ENCODE data around the gene CD8A. TPM values are rescaled to one million over a fixed set of nuclear protein-coding genes. Genes with fewer than 3 reads are reported as not detected.

The CD8A gene
- total and polyA plus RNA-seq, 2 of the 8 experiments (the other 6 are each of a cell fraction or from before 2014, with no cell fraction given), result 0.14 to 0.39 TPM

DNA sequence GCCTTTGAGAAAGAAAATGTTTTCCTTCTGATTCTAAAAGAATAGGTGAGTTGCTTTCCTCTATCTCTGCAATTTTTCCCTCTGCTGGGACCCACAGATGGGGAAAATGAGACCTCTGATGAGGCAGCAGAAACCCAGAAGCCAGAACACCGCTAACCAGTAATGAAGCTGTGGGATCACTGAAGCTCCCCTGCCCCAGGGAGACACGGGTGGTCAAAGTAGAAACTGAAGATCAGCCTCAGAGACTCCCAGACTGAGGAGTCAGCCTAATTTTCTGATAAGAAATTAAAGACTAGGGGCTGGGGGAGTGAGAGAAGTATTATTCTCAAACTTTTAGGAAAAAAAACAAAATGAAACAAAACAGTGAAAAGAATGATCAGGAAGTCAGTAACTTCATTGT lies 40.8 kb upstream of the CD8A start:
- no peak overlapping the region for H3K4ac ChIP-seq (replicated peaks; ENCODE audit: insufficient read length, low read depth, low read length)
- no peak overlapping the region for H3K18ac ChIP-seq (ENCODE audit: extremely low read depth, low read length)
- DNase-seq (ENCODE audit: low read depth in 1 of 2, low spot score in 2 of 2) (no peak), FAIRE-seq (no peak)
- no peak overlapping the region for H3K14ac ChIP-seq (ENCODE audit: insufficient read length)
- H3K9me3 ChIP-seq (ENCODE audit: insufficient read depth in 2 of 2, low read depth in 1 of 2, low read length in 1 of 2), result no peaks in the 10 kb centered on the region
- H2BK20ac ChIP-seq (ENCODE audit: low read length), result no peak overlapping the region
- H2BK12ac ChIP-seq (ENCODE audit: low read depth, low read length), result no peak overlapping the region
- no peak overlapping the region for H4K5ac ChIP-seq (ENCODE audit: insufficient read length, low read depth, low read length)
- no peak overlapping the region for H3K27ac ChIP-seq (ENCODE audit: low read depth, low read length)
- H3K27me3 ChIP-seq (replicated peaks in 1 of 4; ENCODE audit: control insufficient read depth in 3 of 4, extremely low read depth in 1 of 4, insufficient read depth in 3 of 4, low read length in 3 of 4), result no peaks in the 10 kb centered on the region
- no peak overlapping the region for H4K91ac ChIP-seq (replicated peaks; ENCODE audit: insufficient read length, low read length)
- no peak overlapping the region for H2AFZ ChIP-seq (ENCODE audit: low read length)
- ChIA-PET CTCF (ENCODE audit: partially characterized antibody) (interaction anchor here (1.0 to 1.3 kb wide), 2 partner anchors 22 to 25 kb away, joined by 3 to 4 read pairs; no protein-coding TSS in a partner anchor), POLR2A (ENCODE audit: partially characterized antibody) (interaction anchor here (0.8 kb wide), 1 partner anchor 13 kb away, joined by 3 read pairs; no protein-coding TSS in a partner anchor)
- no peak overlapping the region for H2AK5ac ChIP-seq (ENCODE audit: low read depth, low read length)
- no peak overlapping the region; a peak in 1 of 4 replicates for H3K4me2 ChIP-seq (ENCODE audit: insufficient read depth in 1 of 2, low read depth in 2 of 2, low read length in 2 of 2)
- H2BK5ac ChIP-seq (ENCODE audit: low read depth, low read length), result no peak overlapping the region
- H2BK120ac ChIP-seq (replicated peaks; ENCODE audit: low read depth, low read length), result no peak overlapping the region
- no peaks in the 10 kb centered on the region for H4K20me1 ChIP-seq (replicated peaks in 1 of 2; ENCODE audit: control insufficient read depth in 1 of 2, insufficient read depth in 2 of 2, low read length in 2 of 2)
- H3K36me3 ChIP-seq (ENCODE audit: control insufficient read depth in 2 of 4, insufficient read depth in 4 of 4, low read length in 3 of 4), result no peaks in the 10 kb centered on the region
- no peaks in the 10 kb centered on the region for H3K23me2 ChIP-seq (ENCODE audit: low read depth, low read length)
- H3K56ac ChIP-seq (replicated peaks; ENCODE audit: insufficient read length, low read depth, low read length), result no peak overlapping the region
- no peak overlapping the region for H2BK15ac ChIP-seq (ENCODE audit: low read length)
- peaks cover 0 to 5% (median 0%) of the 10 kb centered on the region in 4 experiments; a peak in 1 of 7 replicates for H3K4me1 ChIP-seq (replicated peaks in 1 of 4; ENCODE audit: control insufficient read depth in 3 of 4, insufficient read depth in 4 of 4, low read length in 3 of 4)
- no peaks in the 10 kb centered on the region for H3K79me2 ChIP-seq (ENCODE audit: control insufficient read depth in 1 of 2, insufficient read depth in 2 of 2, low read length in 2 of 2)
- WGBS, 2 experiments (ENCODE audit: extremely low coverage in 1 of 2, insufficient coverage in 1 of 2, insufficient read length in 1 of 2, insufficient replicate concordance in 2 of 2, low coverage in 1 of 2, low lambda C conversion rate in 2 of 2, missing lambda C conversion rate in 1 of 2), result 84% methylated on average over 2 of the region's 2 CpGs; no CpG with 5 or more reads in 1 of the 2 experiments
- H3K9ac ChIP-seq (replicated peaks in 1 of 4; ENCODE audit: extremely low read depth in 1 of 4, low read depth in 3 of 4, low read length in 3 of 4), result no peak overlapping the region
- no peak overlapping the region for H3K23ac ChIP-seq (ENCODE audit: insufficient read length)
- no peaks in the 10 kb centered on the region for H3K79me1 ChIP-seq (ENCODE audit: low read depth, low read length)
- no peak for TF ChIP-seq RNF2 (IDR thresholded peaks at IDR 0.05; ENCODE audit: borderline replicate concordance, low read depth, low read length, missing control alignments, poor library complexity, severe bottlenecking)
- TF ChIP-seq GABPA (IDR thresholded peaks at IDR 0.05; ENCODE audit: borderline replicate concordance, insufficient read depth, low read length), result no peak
- TF ChIP-seq BACH1 (IDR thresholded peaks at IDR 0.05; ENCODE audit: low read length), result no peak
- no peak for TF ChIP-seq POU5F1 (IDR thresholded peaks at IDR 0.05; ENCODE audit: low read depth, low read length)
- no peak for TF ChIP-seq TCF12 (IDR thresholded peaks at IDR 0.05; ENCODE audit: low read depth, low read length)
- no peak for TF ChIP-seq EP300 (IDR thresholded peaks at IDR 0.05; ENCODE audit: borderline replicate concordance in 1 of 2, low read depth in 2 of 2, low read length in 2 of 2)
- no peak overlapping the region for H4K8ac ChIP-seq (ENCODE audit: extremely low read depth, insufficient read depth, low read length)
- no peak overlapping the region for H3K4me3 ChIP-seq (ENCODE audit: extremely low read depth in 1 of 4, insufficient read depth in 2 of 4, low read depth in 3 of 4, low read length in 4 of 4)
